PFSK-1 (cell line): Measurements from ENCODE around the gene OR3A2.

Experiments
- FOXP2 ChIP-seq: optimal IDR thresholded peaks from 2 replicates; pipeline ENCODE3; 2011; ENCODE audit warnings: borderline replicate concordance, control low read depth, inconsistent platforms; ENCODE audit not compliant: insufficient read depth; ENCODE audit errors: extremely low read length, extremely low read depth
- POLR2AphosphoS5 ChIP-seq: IDR thresholded peaks from 2 replicates; pipeline ENCODE4 v1.6.1; 2012; ENCODE audit warnings: low read depth, mild to moderate bottlenecking, control low read depth, low read length, moderate library complexity
- REST ChIP-seq, 2 experiments: IDR thresholded peaks; 2 replicates each; pipeline versions ENCODE4 v1.6.1 to v1.8.0; 2011 to 2012; ENCODE audit warnings: low read depth in 2 of 2, low read length in 2 of 2, control low read depth in 1 of 2, inconsistent platforms in 1 of 2, mild to moderate bottlenecking in 1 of 2, moderate library complexity in 1 of 2; ENCODE audit not compliant: insufficient read depth in 1 of 2
- SIN3A ChIP-seq: IDR thresholded peaks from 2 replicates; pipeline ENCODE4 v1.6.1; 2012; ENCODE audit warnings: mild to moderate bottlenecking, low read length, moderate library complexity, borderline replicate concordance; ENCODE audit not compliant: insufficient read depth
- TAF1 ChIP-seq: IDR thresholded peaks from 2 replicates; pipeline ENCODE4 v1.6.1; 2012; ENCODE audit warnings: low read length, control low read depth, borderline replicate concordance; ENCODE audit not compliant: insufficient read depth

OR3A2 gene

GRCh38 chr17:3282901-3283300 is 103.2 kb downstream of the OR3A2 start:
- TF ChIP-seq POLR2AphosphoS5: no peak
- TF ChIP-seq REST (IDR thresholded peaks at IDR 0.05; ENCODE audit: insufficient read depth in 1 of 2, low read depth in 2 of 2, low read length in 2 of 2): no peak
- TF ChIP-seq TAF1: no peak
- TF ChIP-seq FOXP2: no peak
- TF ChIP-seq SIN3A: no peak

- no peak for TF ChIP-seq SIN3A
- TF ChIP-seq TAF1: no peak
- TF ChIP-seq REST (IDR thresholded peaks at IDR 0.05; ENCODE audit: insufficient read depth in 1 of 2, low read depth in 2 of 2, low read length in 2 of 2): no peak
- no peak for TF ChIP-seq POLR2AphosphoS5
- TF ChIP-seq FOXP2: no peak
Observed at GRCh38 chr17:3276126-3276525, 110.0 kb downstream of the OR3A2 start.

GRCh38 chr17:3271072-3271848 is 114.8 kb downstream of the OR3A2 start:
- TF ChIP-seq FOXP2: no peak
- TF ChIP-seq POLR2AphosphoS5: no peak
- TF ChIP-seq SIN3A: no peak
- no peak for TF ChIP-seq TAF1
- TF ChIP-seq REST (IDR thresholded peaks at IDR 0.05; ENCODE audit: insufficient read depth in 1 of 2, low read depth in 2 of 2, low read length in 2 of 2): no peak

- TF ChIP-seq FOXP2 (no peak), REST (IDR thresholded peaks at IDR 0.05; ENCODE audit: insufficient read depth in 1 of 2, low read depth in 2 of 2, low read length in 2 of 2) (no peak), SIN3A (no peak), TAF1 (no peak), POLR2AphosphoS5 (no peak)
Observed at GRCh38 chr17:3260600-3260999, 125.5 kb downstream of the OR3A2 start.

- TF ChIP-seq SIN3A (no peak), TAF1 (no peak), POLR2AphosphoS5 (no peak), FOXP2 (no peak), REST (IDR thresholded peaks at IDR 0.05; ENCODE audit: insufficient read depth in 1 of 2, low read depth in 2 of 2, low read length in 2 of 2) (no peak)
Observed at GRCh38 chr17:3260163-3260562, 125.9 kb downstream of the OR3A2 start.
